Breast epithelium (tissue), 4 donors: ENCODE data around the gene DHRS12. TPM values are rescaled to one million over a fixed set of nuclear protein-coding genes. Genes with fewer than 3 reads are reported as not detected.

Source experiments
- DNase-seq, 2 donors: peaks; one replicate each; pipeline ENCODE4 v3.0.0-alpha.2; 2019; ENCODE audit warnings: low spot score in 2 of 2
- H3K27ac ChIP-seq, 2 donors: fragments of 200-600 bp; sonication (generic) in 1 of 2; one replicate each; pipeline ENCODE4 v1.5.1; 2016 to 2019; ENCODE audit warnings: mild to moderate bottlenecking in 1 of 2
- H3K27me3 ChIP-seq, 2 donors: fragments of 200-600 bp; sonication (generic) in 1 of 2; one replicate each; pipeline versions ENCODE4 v1.5.1 to v1.6.0; 2017 to 2019; ENCODE audit warnings: control low read depth in 1 of 2, mild to moderate bottlenecking in 1 of 2
- H3K36me3 ChIP-seq: fragments of 200-600 bp; one replicate; pipeline ENCODE4 v1.5.1; 2019
- H3K4me1 ChIP-seq, 2 donors: fragments of 200-600 bp; sonication (generic); one replicate each; pipeline ENCODE4 v1.5.1; 2016 to 2019; ENCODE audit warnings: control low read depth in 1 of 2
- H3K4me3 ChIP-seq, 3 donors: fragments of 200-600 bp; sonication (generic); 1 replicate in 2 of 3; 2 replicates in 1 of 3; pipeline ENCODE4 v1.5.1; 2016 to 2019; ENCODE audit warnings: mild to moderate bottlenecking in 3 of 3, moderate library complexity in 2 of 3
- H3K9me3 ChIP-seq, 2 donors: fragments of 200-600 bp; sonication (generic) in 1 of 2; one replicate each; pipeline ENCODE4 v1.5.1; 2016 to 2019; ENCODE audit warnings: control low read depth in 1 of 2
- POLR2A ChIP-seq: fragments of 450-650 bp; IDR thresholded peaks from one replicate; pipeline ENCODE4 v1.6.1; 2016; ENCODE audit warnings: antibody characterized with exemption, mild to moderate bottlenecking, moderate library complexity
- POLR2AphosphoS5 ChIP-seq, 3 donors: sonication (generic); formaldehyde crosslinking; IDR thresholded peaks; one replicate each; pipeline ENCODE4 v1.6.1; 2017; ENCODE audit warnings: antibody characterized with exemption in 3 of 3
- intact Hi-C: fragments of 100-400 bp; cut with DNase I; formaldehyde crosslinking; loops from one replicate; pipeline ENCODE4 v1.15.1; 2023; ENCODE audit warnings: low total_unique reads
- total RNA-seq, 3 donors: library from RNA; depleted of rRNA; stranded (reverse); fragments of >200 nt; gene quantifications; one replicate each; pipeline ENCODE4 v1.1.0, GENCODE V29; 2016
- TF ChIP-seq, protein P1 (sequence below), 3 donors: fragments of 450-650 bp; IDR thresholded peaks; one replicate each; pipeline ENCODE4 v1.5.1; 2016 to 2017; ENCODE audit warnings: antibody characterized with exemption in 3 of 3, mild to moderate bottlenecking in 3 of 3, moderate library complexity in 3 of 3

The DHRS12 gene
- total RNA-seq, 3 donors from 2014 or later: 16.2 to 35.7 (median 16.4) TPM

DNA sequence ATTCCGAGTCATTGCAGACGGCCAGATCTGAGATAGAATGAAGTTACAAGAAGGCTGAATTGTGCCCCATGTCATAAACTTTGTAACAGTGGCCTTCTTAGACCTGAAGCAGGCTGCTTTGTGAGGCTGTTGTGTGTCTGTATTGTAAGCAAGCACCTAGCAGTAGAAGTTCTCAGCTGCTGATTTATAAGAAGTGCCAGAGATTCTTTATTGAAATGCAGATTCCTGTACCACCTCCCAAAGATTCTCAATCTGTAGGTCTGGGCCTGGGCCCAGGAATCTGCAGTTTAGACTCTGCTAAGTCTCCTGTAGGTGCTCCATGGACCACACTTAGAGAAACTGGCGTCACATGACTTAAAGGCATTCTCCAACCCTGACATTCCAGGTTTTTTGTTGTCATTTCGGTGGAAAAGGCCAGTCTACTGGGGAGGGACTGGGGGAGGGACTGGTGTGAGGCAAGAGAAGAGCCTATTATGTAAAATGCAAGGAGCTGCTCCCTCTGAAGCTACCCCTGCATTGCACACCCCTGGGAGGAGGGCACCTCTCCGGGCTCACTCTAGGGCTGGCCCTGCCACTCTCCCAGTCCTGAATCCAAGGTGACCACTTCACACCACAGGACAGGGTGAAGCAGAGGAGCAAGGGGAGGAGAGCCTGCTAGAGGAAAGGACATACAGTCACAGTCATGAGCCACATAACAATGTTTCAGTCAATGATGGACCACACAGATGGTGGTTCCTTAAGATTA is 41.8 kb upstream of the DHRS12 start:
- Histone ChIP-seq H3K4me3 (peak overlapping the region in 1 of 3 donors; percentile 55), H3K36me3 (no peaks in the 10 kb centered on the region), H3K27me3 (no peaks in the 10 kb centered on the region), H3K27ac (no peak overlapping the region), H3K4me1 (no peaks in the 10 kb centered on the region), H3K9me3 (no peaks in the 10 kb centered on the region)
- no peak for DNase-seq
- intact Hi-C loops: no loop called here
- TF ChIP-seq, protein P1, sequence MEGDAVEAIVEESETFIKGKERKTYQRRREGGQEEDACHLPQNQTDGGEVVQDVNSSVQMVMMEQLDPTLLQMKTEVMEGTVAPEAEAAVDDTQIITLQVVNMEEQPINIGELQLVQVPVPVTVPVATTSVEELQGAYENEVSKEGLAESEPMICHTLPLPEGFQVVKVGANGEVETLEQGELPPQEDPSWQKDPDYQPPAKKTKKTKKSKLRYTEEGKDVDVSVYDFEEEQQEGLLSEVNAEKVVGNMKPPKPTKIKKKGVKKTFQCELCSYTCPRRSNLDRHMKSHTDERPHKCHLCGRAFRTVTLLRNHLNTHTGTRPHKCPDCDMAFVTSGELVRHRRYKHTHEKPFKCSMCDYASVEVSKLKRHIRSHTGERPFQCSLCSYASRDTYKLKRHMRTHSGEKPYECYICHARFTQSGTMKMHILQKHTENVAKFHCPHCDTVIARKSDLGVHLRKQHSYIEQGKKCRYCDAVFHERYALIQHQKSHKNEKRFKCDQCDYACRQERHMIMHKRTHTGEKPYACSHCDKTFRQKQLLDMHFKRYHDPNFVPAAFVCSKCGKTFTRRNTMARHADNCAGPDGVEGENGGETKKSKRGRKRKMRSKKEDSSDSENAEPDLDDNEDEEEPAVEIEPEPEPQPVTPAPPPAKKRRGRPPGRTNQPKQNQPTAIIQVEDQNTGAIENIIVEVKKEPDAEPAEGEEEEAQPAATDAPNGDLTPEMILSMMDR (IDR thresholded peaks at IDR 0.05): no peak
- TF ChIP-seq POLR2AphosphoS5 (IDR thresholded peaks at IDR 0.05): no peak
- no peak for TF ChIP-seq POLR2A

DNA sequence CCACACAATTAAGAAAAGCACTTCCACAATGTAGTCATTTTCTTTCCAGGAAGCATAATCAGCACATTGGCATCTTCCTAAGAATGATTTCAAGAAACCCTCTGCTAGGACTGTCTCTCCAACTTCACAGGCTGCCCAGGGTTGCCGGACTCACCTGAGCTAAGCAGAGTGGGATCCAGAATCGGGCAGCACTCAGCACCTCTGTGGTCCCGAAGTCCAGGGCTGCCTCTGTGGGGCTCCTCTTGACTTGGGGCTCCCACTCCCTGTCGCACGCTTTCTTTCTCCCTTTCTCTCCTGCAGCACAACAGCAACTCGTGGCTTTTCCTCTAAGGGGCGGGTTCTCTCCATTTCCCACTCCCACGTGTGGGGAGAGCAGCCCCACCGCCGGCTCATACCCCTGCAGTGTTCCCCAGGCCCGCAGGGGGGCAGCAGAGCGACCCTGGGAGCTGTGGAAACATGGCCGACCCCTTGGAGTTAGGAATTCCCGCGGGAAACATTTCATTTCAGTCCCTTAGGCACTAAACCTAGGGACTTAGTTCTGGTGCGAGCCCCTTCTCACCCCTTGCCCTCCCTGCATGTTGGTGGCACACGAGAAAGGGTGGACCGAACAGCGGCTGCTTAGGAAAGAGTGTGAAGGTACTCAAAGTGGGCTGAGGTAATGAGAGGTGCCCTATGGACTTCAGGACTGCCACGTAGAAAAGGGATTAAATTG is 41.1 kb upstream of the DHRS12 start, which contains the start of gene TMEM272:
Gene TMEM272 (minus strand): TSS at position 316 of the 712 bp plus-strand sequence. CDS start 6,647 bp downstream, outside the sequence.
- intact Hi-C loops: no loop called here
- H3K4me1 ChIP-seq: no peaks in the 10 kb centered on the region
- no peak within 1 kb of the TSS for H3K27ac ChIP-seq
- H3K9me3 ChIP-seq: no peaks in the 10 kb centered on the region
- DNase-seq: no peak
- no peaks in the 10 kb centered on the region for H3K36me3 ChIP-seq
- TF ChIP-seq POLR2A: no peak
- TF ChIP-seq, protein P1 (IDR thresholded peaks at IDR 0.05): peak; percentile 49 to 69 (median 58)
- no peaks in the 10 kb centered on the region for H3K27me3 ChIP-seq
- H3K4me3 ChIP-seq: peak within 1 kb of the TSS in 2 of 3 donors; percentile 31 to 55

DNA sequence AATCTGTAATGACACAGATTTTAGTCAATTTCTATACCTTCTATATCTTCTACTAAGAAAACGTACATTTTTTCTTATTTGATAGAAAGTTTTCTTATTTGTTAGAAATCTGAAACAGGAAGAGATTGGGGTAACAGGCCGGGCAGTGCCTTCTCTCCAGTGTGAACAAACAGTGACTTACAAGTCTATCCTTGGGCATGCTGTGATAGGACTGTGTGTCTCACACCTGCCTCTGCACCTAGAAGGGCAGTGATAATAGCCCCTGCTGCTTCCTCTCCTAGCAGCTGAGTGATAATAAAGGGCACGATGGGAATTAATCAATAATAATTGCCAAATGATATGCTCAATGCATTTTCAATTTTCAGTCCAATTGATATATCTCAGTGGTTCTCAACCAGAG is 39.6 kb upstream of the DHRS12 start:
- H3K4me3 ChIP-seq: no peak overlapping the region
- DNase-seq: no peak
- H3K9me3 ChIP-seq: no peaks in the 10 kb centered on the region
- no peaks in the 10 kb centered on the region for H3K27me3 ChIP-seq
- intact Hi-C loops: no loop called here
- H3K36me3 ChIP-seq: no peaks in the 10 kb centered on the region
- TF ChIP-seq, protein P1 (IDR thresholded peaks at IDR 0.05): no peak
- TF ChIP-seq POLR2A: no peak
- TF ChIP-seq POLR2AphosphoS5 (IDR thresholded peaks at IDR 0.05): no peak
- no peak overlapping the region for H3K27ac ChIP-seq
- H3K4me1 ChIP-seq: no peaks in the 10 kb centered on the region

DNA sequence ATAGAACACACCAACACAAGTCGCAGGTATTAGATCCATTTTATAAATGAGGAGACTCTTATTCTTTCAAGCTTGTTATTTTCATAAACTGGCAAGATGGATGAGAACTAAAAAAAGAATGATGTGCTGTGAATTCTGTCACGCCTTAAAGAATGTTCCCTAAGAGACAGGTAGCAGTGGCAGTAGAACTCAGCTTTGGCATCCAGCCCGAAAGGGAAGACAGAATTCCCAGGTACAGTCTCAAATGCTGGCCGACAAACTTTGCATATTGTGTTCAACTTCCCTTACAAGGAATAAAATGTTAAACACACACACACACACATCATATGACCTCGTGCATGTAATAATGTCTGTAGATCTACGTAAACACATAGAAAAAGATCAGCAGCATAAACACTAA is 37.8 kb upstream of the DHRS12 start:
- no peaks in the 10 kb centered on the region for H3K27me3 ChIP-seq
- H3K36me3 ChIP-seq: no peaks in the 10 kb centered on the region
- TF ChIP-seq, protein P1 (IDR thresholded peaks at IDR 0.05): no peak
- no peak for TF ChIP-seq POLR2AphosphoS5 (IDR thresholded peaks at IDR 0.05)
- H3K4me3 ChIP-seq: no peak overlapping the region
- H3K9me3 ChIP-seq: no peaks in the 10 kb centered on the region
- intact Hi-C loops: no loop called here
- no peaks in the 10 kb centered on the region for H3K4me1 ChIP-seq
- no peak overlapping the region for H3K27ac ChIP-seq
- DNase-seq: no peak

DNA sequence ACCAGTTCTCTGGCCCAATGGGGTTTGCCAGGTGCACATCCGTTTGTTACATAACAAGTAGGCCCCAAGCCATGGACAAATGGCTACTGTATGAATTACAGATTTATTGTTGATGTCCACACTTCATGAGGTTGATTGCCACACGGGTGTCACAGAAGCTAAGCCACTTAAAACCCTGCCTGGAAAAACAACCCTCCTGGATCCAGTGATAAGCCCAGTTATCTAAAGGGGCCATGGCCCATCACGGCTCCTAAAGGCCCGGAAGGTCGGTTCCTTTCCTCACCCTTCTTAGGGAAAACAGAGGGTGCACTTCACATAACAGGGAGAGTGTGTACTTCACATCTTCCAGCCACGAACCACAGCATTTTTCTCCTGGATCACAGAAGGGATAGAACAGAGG is 37.0 kb upstream of the DHRS12 start:
- intact Hi-C loops: no loop called here

More for the DNA sequence above, 37.0 kb upstream of the DHRS12 start:
- H3K9me3 ChIP-seq: no peaks in the 10 kb centered on the region
- no peak overlapping the region for H3K4me3 ChIP-seq
- TF ChIP-seq POLR2A (no peak), POLR2AphosphoS5 (IDR thresholded peaks at IDR 0.05) (no peak)
- TF ChIP-seq, protein P1 (IDR thresholded peaks at IDR 0.05): no peak
- no peaks in the 10 kb centered on the region for H3K4me1 ChIP-seq
- no peaks in the 10 kb centered on the region for H3K27me3 ChIP-seq
- H3K36me3 ChIP-seq: no peaks in the 10 kb centered on the region
- no peak overlapping the region for H3K27ac ChIP-seq
- no peak for DNase-seq
